AG10803 (cell line): ENCODE data around the gene FEV.

Source experiments
- DNase-seq: peaks from one replicate; pipeline ENCODE4 v3.0.0; 2010; ENCODE audit warnings: low read depth
- H3K4me3 ChIP-seq: 2 replicates; pipeline ENCODE4 v1.5.1; 2011; ENCODE audit warnings: mild to moderate bottlenecking, low read length, control low read depth
- CTCF ChIP-seq: conservative IDR thresholded peaks from 2 replicates; pipeline ENCODE4 v1.5.1; 2011; ENCODE audit warnings: mild to moderate bottlenecking, low read length, control low read depth, inconsistent platforms

FEV gene

GRCh38 chr2:219028141-219028540 lies 43.2 kb upstream of the FEV start:
- no peak for TF ChIP-seq CTCF
- H3K4me3 ChIP-seq, result no peak overlapping the region
- DNase-seq, result no peak

GRCh38 chr2:219027511-219028055 lies 42.6 kb upstream of the FEV start:
- TF ChIP-seq CTCF, result no peak
- no peak overlapping the region for H3K4me3 ChIP-seq
- no peak for DNase-seq

- no peak for DNase-seq
These were observed 42.0 kb upstream of the FEV start for GRCh38 chr2:219026946-219027345.

GRCh38 chr2:219025637-219026585 lies 40.9 kb upstream of the FEV start:
- TF ChIP-seq CTCF, result no peak
- no peak for DNase-seq

More at GRCh38 chr2:219026946-219027345, 42.0 kb upstream of the FEV start:
- no peak for TF ChIP-seq CTCF
- no peak overlapping the region for H3K4me3 ChIP-seq

GRCh38 chr2:219024059-219024458 lies 39.1 kb upstream of the FEV start:
- DNase-seq, result no peak
- no peak overlapping the region for H3K4me3 ChIP-seq
- TF ChIP-seq CTCF, result no peak

More at GRCh38 chr2:219025637-219026585, 40.9 kb upstream of the FEV start:
- H3K4me3 ChIP-seq, result no peak overlapping the region

GRCh38 chr2:219023045-219023605 lies 38.1 kb upstream of the FEV start:
- no peak for DNase-seq
- no peak for TF ChIP-seq CTCF

GRCh38 chr2:219022616-219023015 lies 37.6 kb upstream of the FEV start:
- no peak for TF ChIP-seq CTCF
- H3K4me3 ChIP-seq, result no peak overlapping the region
- DNase-seq, result no peak

More at GRCh38 chr2:219023045-219023605, 38.1 kb upstream of the FEV start:
- no peak overlapping the region for H3K4me3 ChIP-seq
